ENCODE measurements around the gene DIO1. TPM values are rescaled to one million over a fixed set of nuclear protein-coding genes. Genes with fewer than 3 reads are reported as not detected.

Gene DIO1
- total RNA-seq, 1 donor from 2014 or later: not detected

Other genes with a start within 250 kb of the DIO1 start
- 0.17 and 0.60 TPM in 2 replicates for gene GLIS1, start 155.0 kb upstream of the DIO1 start, total RNA-seq
- 23.3 and 35.1 TPM in 2 replicates for gene NDC1, start 55.9 kb upstream of the DIO1 start, total RNA-seq
- 24.7 and 30.3 TPM in 2 replicates for gene YIPF1, start 4.4 kb upstream of the DIO1 start, total RNA-seq
- 20.5 and 23.7 TPM in 2 replicates for gene IFT25, start 51.5 kb downstream of the DIO1 start, total RNA-seq
- gene LRRC42, start 52.2 kb downstream of the DIO1 start, total RNA-seq: 38.6 and 40.8 TPM in 2 replicates
- gene LDLRAD1, start 124.0 kb downstream of the DIO1 start, total RNA-seq: not detected in 2 replicates
- gene TMEM59, start 159.0 kb downstream of the DIO1 start, total RNA-seq: 227 and 426 TPM in 2 replicates
- gene TCEANC2, start 159.4 kb downstream of the DIO1 start, total RNA-seq: 2.1 and 5.3 TPM in 2 replicates

Measured in renal cortical epithelial cell (primary cell).